Prostate gland (tissue), 2 donors: ENCODE results near the gene TPCN1. TPM values are rescaled to one million over a fixed set of nuclear protein-coding genes. Genes with fewer than 3 reads are reported as not detected.

Source experiments
- DNase-seq: peaks from one replicate; pipeline ENCODE4 v3.0.0-alpha.2; 2019; ENCODE audit warnings: low spot score
- H3K27ac ChIP-seq, 2 donors: fragments of 200-600 bp; sonication (generic); 2 replicates each; pipeline ENCODE4 v1.5.1; 2017 to 2019
- H3K27me3 ChIP-seq: fragments of 200-600 bp; sonication (generic); replicated peaks from 2 replicates; pipeline ENCODE4 v1.5.1; 2019; ENCODE audit not compliant: insufficient read depth
- H3K36me3 ChIP-seq, 2 donors: fragments of 200-600 bp; sonication (generic); 1 replicate in 1 of 2; 2 replicates in 1 of 2; pipeline versions ENCODE4 v1.5.1 to v1.8.1; 2017 to 2019
- H3K4me1 ChIP-seq: fragments of 200-600 bp; sonication (generic); replicated peaks from 2 replicates; pipeline ENCODE4 v1.5.1; 2019
- H3K4me3 ChIP-seq, 2 donors: fragments of 200-600 bp; sonication (generic); 2 replicates each; pipeline ENCODE4 v1.5.1; 2017 to 2019
- H3K9me3 ChIP-seq: fragments of 200-600 bp; sonication (generic); 2 replicates; pipeline ENCODE4 v1.5.1; 2017
- CTCF ChIP-seq, 4 experiments: fragments of 200-600 bp in 2 of 4; fragments of 450-650 bp in 2 of 4; sonication (generic) in 2 of 4; IDR thresholded peaks; 1 replicate in 3 of 4; 2 replicates in 1 of 4; pipeline ENCODE4 v1.5.1; 2016 to 2019; ENCODE audit warnings: antibody characterized with exemption in 4 of 4, mild to moderate bottlenecking in 2 of 4, moderate library complexity in 2 of 4
- POLR2A ChIP-seq: fragments of 450-650 bp; IDR thresholded peaks from one replicate; pipeline ENCODE4 v1.6.1; 2016; ENCODE audit warnings: antibody characterized with exemption, mild to moderate bottlenecking
- POLR2AphosphoS5 ChIP-seq: sonication (generic); formaldehyde crosslinking; IDR thresholded peaks from one replicate; pipeline ENCODE4 v1.6.1; 2017; ENCODE audit warnings: antibody characterized with exemption
- WGBS: methylation state at CpG from one replicate; pipeline ENCODE4 v1.1.5; 2018; 5-methylcytosine and 5-hydroxymethylcytosine counted together
- intact Hi-C: fragments of 100-400 bp; cut with DNase I; formaldehyde crosslinking; loops from one replicate; pipeline ENCODE4 v1.14.2; 2022
- total RNA-seq, 2 donors: library from RNA; depleted of rRNA; stranded (reverse); fragments of >200 nt; gene quantifications; one replicate each; pipeline ENCODE4 v1.1.0, GENCODE V29; 2016

TPCN1 gene
- total RNA-seq, 2 donors from 2014 or later, result 52.6 to 65.3 TPM

GRCh38 chr12:113211160-113211559 lies 10.1 kb upstream of the TPCN1 start:
- H3K4me3 ChIP-seq, result no peak overlapping the region
- H3K4me1 ChIP-seq, result no peaks in the 10 kb centered on the region
- TF ChIP-seq POLR2A, result no peak
- TF ChIP-seq CTCF (IDR thresholded peaks at IDR 0.05), result no peak
- TF ChIP-seq POLR2AphosphoS5, result no peak
- H3K27ac ChIP-seq, result no peak overlapping the region
- no peak for DNase-seq
- no peaks in the 10 kb centered on the region for H3K27me3 ChIP-seq
- no peaks in the 10 kb centered on the region for H3K9me3 ChIP-seq
- WGBS, result 95% methylated on average over 6 of the region's 6 CpGs
- no peaks in the 10 kb centered on the region for H3K36me3 ChIP-seq
- intact Hi-C loops, result no loop called here

GRCh38 chr12:113214895-113215400 lies 6.3 kb upstream of the TPCN1 start:
- intact Hi-C loops, result no loop called here
- WGBS, result 68% methylated on average over 5 of the region's 5 CpGs
- TF ChIP-seq POLR2A (no peak), CTCF (IDR thresholded peaks at IDR 0.05) (no peak), POLR2AphosphoS5 (no peak)
- Histone ChIP-seq H3K36me3 (no peaks in the 10 kb centered on the region), H3K4me3 (no peak overlapping the region), H3K9me3 (no peaks in the 10 kb centered on the region), H3K4me1 (no peaks in the 10 kb centered on the region), H3K27me3 (no peaks in the 10 kb centered on the region), H3K27ac (no peak overlapping the region)
- no peak for DNase-seq

- H3K36me3 ChIP-seq, result no peaks in the 10 kb centered on the region
- no peaks in the 10 kb centered on the region for H3K9me3 ChIP-seq
- no peak overlapping the region for H3K4me3 ChIP-seq
- DNase-seq, result no peak
- H3K4me1 ChIP-seq, result no peaks in the 10 kb centered on the region
- H3K27me3 ChIP-seq, result no peaks in the 10 kb centered on the region
- H3K27ac ChIP-seq, result no peak overlapping the region
- 69% methylated on average over 2 of the region's 2 CpGs for WGBS
- intact Hi-C loops, result no loop called here
- TF ChIP-seq POLR2A (no peak), CTCF (IDR thresholded peaks at IDR 0.05) (no peak), POLR2AphosphoS5 (no peak)
These were observed 5.2 kb upstream of the TPCN1 start for GRCh38 chr12:113216027-113216426.

GRCh38 chr12:113220593-113221180 lies 577 bp upstream of the TPCN1 start:
- Histone ChIP-seq H3K27ac (peak overlapping the region; percentile 40 to 59), H3K27me3 (no peaks in the 10 kb centered on the region), H3K36me3 (no peaks in the 10 kb centered on the region), H3K4me3 (peak overlapping the region; percentile 35 to 56), H3K4me1 (no peaks in the 10 kb centered on the region), H3K9me3 (no peaks in the 10 kb centered on the region)
- TF ChIP-seq CTCF (IDR thresholded peaks at IDR 0.05) (peak in 1 of 4 experiments; percentile 2), POLR2A (no peak)
- no peak for DNase-seq
- intact Hi-C loops, result loop anchor here (10.0 kb wide), 1 partner anchor 114 kb away; the partner anchor contains the start of gene SLC8B1
- WGBS, result under 1% methylated on average over 23 of the region's 23 CpGs
